ENCODE data around the gene MTG1. TPM values are rescaled to one million over a fixed set of nuclear protein-coding genes. Genes with fewer than 3 reads are reported as not detected.

The MTG1 gene
- total and polyA plus RNA-seq, 2 experiments from 2014 or later = 45.7 to 68.6 TPM

- TF ChIP-seq EZH2phosphoT487 (IDR thresholded peaks at IDR 0.05; ENCODE audit: unreplicated experiment) = no peak
- TF ChIP-seq CREB1 (CRISPR knock-in tag; IDR thresholded peaks at IDR 0.05; ENCODE audit: low read depth) = no peak
- no peak for TF ChIP-seq ETS1 (IDR thresholded peaks at IDR 0.05)
- TF ChIP-seq POLR2AphosphoS5 (IDR thresholded peaks at IDR 0.05; ENCODE audit: low read depth) = no peak
- no peak for TF ChIP-seq ZNF114 (CRISPR knock-in tag; IDR thresholded peaks at IDR 0.05)
- no peak for TF ChIP-seq NANOG (IDR thresholded peaks at IDR 0.05; ENCODE audit: borderline replicate concordance)
Measured at GRCh38 chr10:133441780-133442179, 47.8 kb downstream of the MTG1 start (continued).

- Mint-ChIP-seq H3K27me3 (ENCODE audit: insufficient read depth, low read depth, poor library complexity) (peaks cover 3% of the 10 kb centered on the region), H3K4me3 (no peak overlapping the region), H3K27ac (no peak overlapping the region), H3K4me1 (no peaks in the 10 kb centered on the region), H3K36me3 (ENCODE audit: low read depth) (peaks cover 29% of the 10 kb centered on the region), H3K9me3 (peaks cover 84% of the 10 kb centered on the region)
- no peak for DNase-seq (ENCODE audit: low spot score)
- H3F3A ChIP-seq (replicated peaks; ENCODE audit: low read depth) = no peaks in the 10 kb centered on the region
- no peak overlapping the region for H3K4me2 ChIP-seq
- H4K20me1 ChIP-seq (replicated peaks; ENCODE audit: insufficient read depth) = no peaks in the 10 kb centered on the region
- no peaks in the 10 kb centered on the region for H3K36me3 ChIP-seq (ENCODE audit: insufficient read depth)
- H3K79me2 ChIP-seq (replicated peaks; ENCODE audit: insufficient read depth) = no peaks in the 10 kb centered on the region
- H3K27ac ChIP-seq (ENCODE audit: low read depth) = no peak overlapping the region
- H3K4me1 ChIP-seq (ENCODE audit: insufficient read depth) = no peaks in the 10 kb centered on the region
- no peaks in the 10 kb centered on the region for H3K9me2 ChIP-seq (ENCODE audit: insufficient read depth)
- ATAC-seq = no peak
- TF ChIP-seq CREB1 (CRISPR knock-in tag; IDR thresholded peaks at IDR 0.05; ENCODE audit: low read depth) = no peak
- no peak overlapping the region for H2AFZ ChIP-seq
- H3K27me3 ChIP-seq (ENCODE audit: insufficient read depth) = no peaks in the 10 kb centered on the region
- H3K4me3 ChIP-seq = no peak overlapping the region
Measured at GRCh38 chr10:133442191-133442966, 48.4 kb downstream of the MTG1 start.

- H3F3A ChIP-seq (replicated peaks; ENCODE audit: low read depth) = no peaks in the 10 kb centered on the region
- DNase-seq (ENCODE audit: low spot score) (no peak), ATAC-seq (no peak)
- Mint-ChIP-seq H3K36me3 (ENCODE audit: low read depth) (peaks cover 31% of the 10 kb centered on the region), H3K27ac (no peak overlapping the region), H3K4me1 (no peaks in the 10 kb centered on the region), H3K9me3 (peaks cover 84% of the 10 kb centered on the region), H3K4me3 (no peak overlapping the region), H3K27me3 (ENCODE audit: insufficient read depth, low read depth, poor library complexity) (peaks cover 5% of the 10 kb centered on the region)
- H3K4me3 ChIP-seq = no peak overlapping the region
- no peaks in the 10 kb centered on the region for H3K79me2 ChIP-seq (replicated peaks; ENCODE audit: insufficient read depth)
- no peaks in the 10 kb centered on the region for H3K27me3 ChIP-seq (ENCODE audit: insufficient read depth)
- H3K9me2 ChIP-seq (ENCODE audit: insufficient read depth) = no peaks in the 10 kb centered on the region
- H3K27ac ChIP-seq (ENCODE audit: low read depth) = no peak overlapping the region
- no peak overlapping the region for H3K4me2 ChIP-seq
- no peak overlapping the region for H2AFZ ChIP-seq
- H4K20me1 ChIP-seq (replicated peaks; ENCODE audit: insufficient read depth) = no peaks in the 10 kb centered on the region
- H3K36me3 ChIP-seq (ENCODE audit: insufficient read depth) = no peaks in the 10 kb centered on the region
- no peaks in the 10 kb centered on the region for H3K4me1 ChIP-seq (ENCODE audit: insufficient read depth)
- TF ChIP-seq JUNB (IDR thresholded peaks at IDR 0.05; ENCODE audit: unreplicated experiment) (no peak), EZH2 (IDR thresholded peaks at IDR 0.05; ENCODE audit: low read depth, unreplicated experiment) (no peak), EZH2phosphoT487 (IDR thresholded peaks at IDR 0.05; ENCODE audit: unreplicated experiment) (no peak), ZNF462 (CRISPR knock-in tag; IDR thresholded peaks at IDR 0.05) (no peak), ZNF331 (CRISPR knock-in tag; IDR thresholded peaks at IDR 0.05; ENCODE audit: low read depth) (no peak), CREB1 (CRISPR knock-in tag; IDR thresholded peaks at IDR 0.05; ENCODE audit: low read depth) (no peak), NANOG (IDR thresholded peaks at IDR 0.05; ENCODE audit: borderline replicate concordance) (no peak)
Measured at GRCh38 chr10:133442967-133443924, 49.3 kb downstream of the MTG1 start.
